RWPE1 (cell line): ENCODE results near the gene TMEM30B.

Experiments used
- CTCF ChIA-PET: fragments of 350-600 bp; sonication (Branson Sonifier 250); formaldehyde crosslinking; extraction: SDS; loops from one replicate; lab custom pipeline; 2021; lab: Yijun Ruan, JAX
- POLR2A ChIA-PET: fragments of 400-600 bp; formaldehyde crosslinking; extraction: SDS; loops from one replicate; lab custom pipeline; 2020; ENCODE audit warnings: antibody characterized with exemption; ENCODE audit not compliant: low non-redundant PET; lab: Yijun Ruan, JAX
- DNase-seq: peaks from one replicate; pipeline ENCODE4 v3.0.0; 2012; ENCODE audit warnings: low spot score
- H3K27ac ChIP-seq: fragments of 450-650 bp; 2 replicates; pipeline ENCODE4 v1.5.1; 2017
- CTCF ChIP-seq: fragments of 450-650 bp; conservative IDR thresholded peaks from 2 replicates; pipeline ENCODE4 v1.5.1; 2017; ENCODE audit warnings: low read depth, mild to moderate bottlenecking

The TMEM30B gene

GRCh38 chr14:61304688-61305087 lies 23.6 kb upstream of the TMEM30B start:
- no peak for DNase-seq
- POLR2A ChIA-PET, result interaction anchor here (0.7 kb wide), 1 partner anchor 144 kb away, joined by 4 read pairs; no protein-coding TSS in a partner anchor
- no peak for TF ChIP-seq CTCF
- CTCF ChIA-PET, result interaction anchor here (0.6 to 0.7 kb wide), 2 partner anchors 463 to 1240 kb away, joined by 3 read pairs; no protein-coding TSS in a partner anchor
- H3K27ac ChIP-seq, result no peak overlapping the region

GRCh38 chr14:61300754-61301153 lies 19.6 kb upstream of the TMEM30B start:
- CTCF ChIA-PET, result no interaction called here

DNA sequence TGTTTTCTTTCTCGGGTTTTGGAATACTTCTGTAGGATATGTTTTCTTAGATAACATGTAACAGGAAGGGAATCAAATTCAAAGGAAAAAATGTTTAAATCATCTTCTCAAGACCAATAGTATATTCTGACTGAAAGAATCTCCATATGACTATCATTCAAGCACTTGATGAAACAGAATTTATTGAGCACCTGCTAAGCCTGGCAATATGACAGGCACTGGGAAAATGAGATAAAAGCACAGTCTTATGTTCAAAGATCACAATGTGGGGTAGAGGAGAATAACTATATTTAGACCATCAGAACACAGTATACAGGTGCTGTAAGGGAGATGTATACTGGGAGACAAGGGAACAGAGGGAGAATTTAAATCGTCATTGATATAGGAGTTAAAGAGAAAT lies 19.1 kb upstream of the TMEM30B start:
- DNase-seq, result no peak
- CTCF ChIA-PET, result no interaction called here
- POLR2A ChIA-PET, result no interaction called here
- no peak for TF ChIP-seq CTCF
- no peak overlapping the region for H3K27ac ChIP-seq

More at GRCh38 chr14:61300754-61301153, 19.6 kb upstream of the TMEM30B start:
- H3K27ac ChIP-seq, result no peak overlapping the region
- no peak for DNase-seq
- POLR2A ChIA-PET, result no interaction called here
- no peak for TF ChIP-seq CTCF

- DNase-seq, result no peak
- POLR2A ChIA-PET, result no interaction called here
- CTCF ChIA-PET, result interaction anchor here (0.5 kb wide), 1 partner anchor 713 kb away, joined by 3 read pairs; no protein-coding TSS in a partner anchor
Observed at GRCh38 chr14:61298824-61299223, 17.7 kb upstream of the TMEM30B start.

DNA sequence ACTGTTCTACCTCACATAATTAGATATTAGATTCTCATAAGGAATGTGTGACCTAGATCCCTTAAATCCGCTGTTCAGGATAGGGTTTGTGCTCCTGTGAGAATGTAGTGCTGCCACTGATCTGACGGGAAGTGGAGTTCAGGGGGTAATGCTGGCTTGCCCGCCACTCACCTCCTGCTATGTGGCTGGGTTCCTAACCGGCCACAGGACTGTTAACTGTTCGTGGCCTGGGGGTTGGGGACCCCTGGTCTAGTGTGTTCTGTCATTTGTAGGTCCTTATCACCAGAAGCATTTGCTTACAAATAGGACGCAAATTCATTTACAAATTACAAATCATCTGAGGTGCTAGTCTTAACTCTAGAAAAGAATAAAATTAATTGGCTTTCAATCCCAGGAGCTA lies 16.4 kb upstream of the TMEM30B start:
- DNase-seq, result no peak
- H3K27ac ChIP-seq, result no peak overlapping the region
- POLR2A ChIA-PET, result no interaction called here
- CTCF ChIA-PET, result interaction anchor here (0.8 to 1.6 kb wide), 2 partner anchors 84 to 524 kb away, joined by 3 to 4 read pairs; no protein-coding TSS in a partner anchor
- no peak for TF ChIP-seq CTCF

More at GRCh38 chr14:61298824-61299223, 17.7 kb upstream of the TMEM30B start:
- TF ChIP-seq CTCF, result no peak
- H3K27ac ChIP-seq, result no peak overlapping the region

DNA sequence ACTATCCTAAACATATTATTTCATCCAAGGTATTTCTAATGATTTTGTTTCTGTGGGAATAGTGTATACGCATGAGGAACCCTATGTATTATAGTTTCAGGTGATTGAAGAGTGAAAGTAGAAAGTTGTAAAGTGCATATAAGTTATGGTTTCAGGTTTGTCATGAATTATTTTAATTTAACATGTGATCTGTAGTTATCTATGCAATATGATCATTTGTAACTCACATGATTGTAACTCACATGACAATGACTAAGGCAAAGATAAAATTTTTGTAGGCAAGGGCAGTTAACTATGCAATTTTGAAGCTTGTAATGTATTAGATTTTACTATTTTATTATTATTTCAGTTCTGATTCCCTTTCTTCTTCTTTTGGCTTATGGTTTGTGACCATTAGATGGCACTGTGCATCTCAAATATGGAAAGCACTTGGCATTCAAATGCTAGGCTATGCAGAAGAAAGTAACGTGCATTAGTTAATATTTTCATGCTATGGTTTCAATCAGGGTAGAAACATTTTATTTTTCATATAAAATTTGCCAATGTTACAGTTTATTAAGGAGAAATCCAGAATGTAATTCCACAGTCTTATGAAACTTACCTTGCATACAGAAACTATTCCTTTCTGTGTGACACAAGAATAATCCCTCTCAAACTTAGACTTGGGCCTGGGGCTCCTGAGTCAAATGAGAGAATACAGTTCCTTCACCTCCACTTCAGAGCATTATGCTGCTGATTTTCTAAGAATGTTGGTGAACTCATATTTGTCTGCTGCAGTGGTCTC lies 15.8 kb upstream of the TMEM30B start:
- CTCF ChIA-PET, result interaction anchor here (0.5 to 1.6 kb wide), 8 partner anchors 16 to 541 kb away, joined by 3 to 6 read pairs (median 3); no protein-coding TSS in a partner anchor
- H3K27ac ChIP-seq, result no peak overlapping the region
- DNase-seq, result peak; percentile 44
- TF ChIP-seq CTCF, result peak; percentile 78
- POLR2A ChIA-PET, result no interaction called here
